Spleen (tissue), 11 donors: Measurements from ENCODE around the gene CNNM2. TPM values are rescaled to one million over a fixed set of nuclear protein-coding genes. Genes with fewer than 3 reads are reported as not detected.

ENCODE experiments used
- DNase-seq: peaks from one replicate; pipeline ENCODE4 v3.0.0-alpha.2; 2020
- H3K27ac ChIP-seq, 8 donors: fragments of 200-600 bp; sonication (generic) in 7 of 8; 1 replicate in 4 of 8; 2 replicates in 4 of 8; pipeline versions ENCODE4 v1.5.0 to v1.8.0; 2016 to 2021; ENCODE audit warnings: inconsistent platforms in 4 of 8, mild to moderate bottlenecking in 4 of 8, moderate library complexity in 1 of 8
- H3K27me3 ChIP-seq, 7 donors: fragments of 200-600 bp; sonication (generic) in 6 of 7; replicated peaks in 1 of 7; 1 replicate in 4 of 7; 2 replicates in 3 of 7; pipeline versions ENCODE4 v1.5.0 to v1.8.0; 2016 to 2021; ENCODE audit warnings: inconsistent platforms in 3 of 7, mild to moderate bottlenecking in 1 of 7
- H3K36me3 ChIP-seq, 6 donors: fragments of 200-600 bp; sonication (generic) in 5 of 6; 1 replicate in 4 of 6; 2 replicates in 2 of 6; pipeline versions ENCODE4 v1.5.0 to v1.8.0; 2016 to 2021; ENCODE audit warnings: inconsistent platforms in 2 of 6
- H3K4me1 ChIP-seq, 6 donors: fragments of 200-600 bp; sonication (generic) in 5 of 6; 1 replicate in 3 of 6; 2 replicates in 3 of 6; pipeline versions ENCODE4 v1.5.0 to v1.8.0; 2016 to 2021; ENCODE audit warnings: inconsistent platforms in 3 of 6
- H3K4me3 ChIP-seq, 8 donors: fragments of 200-600 bp; sonication (generic) in 7 of 8; 1 replicate in 4 of 8; 2 replicates in 4 of 8; pipeline versions ENCODE4 v1.5.0 to v1.8.0; 2016 to 2021; ENCODE audit warnings: inconsistent platforms in 4 of 8, mild to moderate bottlenecking in 4 of 8, moderate library complexity in 2 of 8
- H3K9me3 ChIP-seq, 8 donors: fragments of 200-600 bp; sonication (generic) in 7 of 8; 1 replicate in 4 of 8; 2 replicates in 4 of 8; pipeline versions ENCODE4 v1.5.0 to v1.8.0; 2016 to 2021; ENCODE audit warnings: inconsistent platforms in 4 of 8
- POLR2A ChIP-seq, 3 donors: fragments of 450-650 bp; IDR thresholded peaks; one replicate each; pipeline ENCODE4 v1.5.1; 2017; ENCODE audit warnings: antibody characterized with exemption in 3 of 3, mild to moderate bottlenecking in 1 of 3
- POLR2AphosphoS5 ChIP-seq, 3 donors: sonication (generic); formaldehyde crosslinking; IDR thresholded peaks; one replicate each; pipeline ENCODE4 v1.5.1; 2017; ENCODE audit warnings: antibody characterized with exemption in 3 of 3
- WGBS, 5 donors: extraction: QIAGEN DNeasy Blood & Tissue Kit in 3 of 5; methylation state at CpG; one replicate each; pipeline versions ENCODE4 v1.1.5 to v1.1.7; 2013 to 2018; 5-methylcytosine and 5-hydroxymethylcytosine counted together
- intact Hi-C: fragments of 100-400 bp; cut with DNase I; formaldehyde crosslinking; loops from one replicate; pipeline ENCODE4 v1.15.0; 2023; ENCODE audit warnings: low total_unique reads
- polyA plus RNA-seq, 3 donors: library from polyadenylated mRNA; stranded (reverse); fragments of 200-250 nt; gene quantifications; one replicate each; pipeline ENCODE4 v1.2.1, GENCODE V29; 2013
- total RNA-seq, 7 donors: library from RNA; depleted of rRNA in 3 of 7; stranded (reverse); fragments of >200 nt in 3 of 7; fragmentation: NEBNext Ultra II Directional in 4 of 7; extraction: Animal tissue kit (Norgen Biotek cat#: 25700) in 4 of 7; gene quantifications; one replicate each; pipeline versions ENCODE4 v1.1.0 to v1.2.1, GENCODE V29; 2016 to 2021
- TF ChIP-seq, protein P1 (sequence below), 11 experiments: fragments of 200-600 bp in 7 of 11; fragments of 450-650 bp in 4 of 11; sonication (generic) in 4 of 11; IDR thresholded peaks in 8 of 11; conservative IDR thresholded peaks in 3 of 11; 1 replicate in 7 of 11; 2 replicates in 4 of 11; pipeline versions ENCODE4 v1.4.0 to v1.8.0; 2016 to 2021; ENCODE audit warnings: antibody characterized with exemption in 11 of 11, inconsistent platforms in 4 of 11, mild to moderate bottlenecking in 1 of 11
- donor health status: healthy with polysubstance abuse.
- donor health status: DM: no; HTN: no; CAD: no; lungs with moderate emphysema.
- donor health status: DM: no; HTN: no; CAD: no.
- donor health status: Bipolar disorder and iron deficiency.
- donor health status: healthy.
- donor health status: DM: no; HTN: no; CAD: no.
- donor health status: DM: yes; HTN: yes; CAD: no.

Gene CNNM2
- total and polyA plus RNA-seq, 10 donors: 0.65 to 9.9 (median 7.5) TPM

DNA sequence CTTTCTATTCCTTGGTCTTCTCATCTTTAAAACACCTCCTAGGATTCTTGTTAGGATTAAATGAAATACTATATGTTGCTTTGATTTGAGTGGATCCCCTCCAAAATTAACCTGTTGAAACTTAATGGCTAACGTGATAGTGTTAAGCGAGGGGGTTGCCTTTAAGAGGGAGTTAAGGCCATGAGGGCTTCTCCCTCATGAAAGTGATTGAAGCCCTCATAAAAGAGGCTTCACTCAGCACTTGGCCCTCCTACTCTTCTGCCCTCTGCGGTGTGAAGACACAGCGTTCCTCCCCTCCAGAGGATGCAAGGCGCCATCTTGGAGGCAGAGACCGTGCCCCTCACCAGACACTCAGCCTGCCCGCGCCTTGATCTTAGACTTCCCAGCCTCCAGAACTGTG, 46.6 kb downstream of the CNNM2 start:
- intact Hi-C loops: no loop called here
- TF ChIP-seq, protein P1, sequence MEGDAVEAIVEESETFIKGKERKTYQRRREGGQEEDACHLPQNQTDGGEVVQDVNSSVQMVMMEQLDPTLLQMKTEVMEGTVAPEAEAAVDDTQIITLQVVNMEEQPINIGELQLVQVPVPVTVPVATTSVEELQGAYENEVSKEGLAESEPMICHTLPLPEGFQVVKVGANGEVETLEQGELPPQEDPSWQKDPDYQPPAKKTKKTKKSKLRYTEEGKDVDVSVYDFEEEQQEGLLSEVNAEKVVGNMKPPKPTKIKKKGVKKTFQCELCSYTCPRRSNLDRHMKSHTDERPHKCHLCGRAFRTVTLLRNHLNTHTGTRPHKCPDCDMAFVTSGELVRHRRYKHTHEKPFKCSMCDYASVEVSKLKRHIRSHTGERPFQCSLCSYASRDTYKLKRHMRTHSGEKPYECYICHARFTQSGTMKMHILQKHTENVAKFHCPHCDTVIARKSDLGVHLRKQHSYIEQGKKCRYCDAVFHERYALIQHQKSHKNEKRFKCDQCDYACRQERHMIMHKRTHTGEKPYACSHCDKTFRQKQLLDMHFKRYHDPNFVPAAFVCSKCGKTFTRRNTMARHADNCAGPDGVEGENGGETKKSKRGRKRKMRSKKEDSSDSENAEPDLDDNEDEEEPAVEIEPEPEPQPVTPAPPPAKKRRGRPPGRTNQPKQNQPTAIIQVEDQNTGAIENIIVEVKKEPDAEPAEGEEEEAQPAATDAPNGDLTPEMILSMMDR (IDR thresholded peaks at IDR 0.05 in 8 of 11, conservative IDR thresholded peaks at IDR 0.05 in 3 of 11): no peak
- TF ChIP-seq POLR2A (IDR thresholded peaks at IDR 0.05): no peak
- TF ChIP-seq POLR2AphosphoS5 (IDR thresholded peaks at IDR 0.05): no peak
- WGBS, 5 donors: 92 to 99% (median 95%) methylated on average over 8 of the region's 8 CpGs
- H3K4me3 ChIP-seq: no peak overlapping the region
- H3K27me3 ChIP-seq: no peaks in the 10 kb centered on the region
- DNase-seq: no peak
- H3K9me3 ChIP-seq: no peaks in the 10 kb centered on the region
- no peak overlapping the region for H3K27ac ChIP-seq
- no peaks in the 10 kb centered on the region for H3K36me3 ChIP-seq
- H3K4me1 ChIP-seq: no peaks in the 10 kb centered on the region

DNA sequence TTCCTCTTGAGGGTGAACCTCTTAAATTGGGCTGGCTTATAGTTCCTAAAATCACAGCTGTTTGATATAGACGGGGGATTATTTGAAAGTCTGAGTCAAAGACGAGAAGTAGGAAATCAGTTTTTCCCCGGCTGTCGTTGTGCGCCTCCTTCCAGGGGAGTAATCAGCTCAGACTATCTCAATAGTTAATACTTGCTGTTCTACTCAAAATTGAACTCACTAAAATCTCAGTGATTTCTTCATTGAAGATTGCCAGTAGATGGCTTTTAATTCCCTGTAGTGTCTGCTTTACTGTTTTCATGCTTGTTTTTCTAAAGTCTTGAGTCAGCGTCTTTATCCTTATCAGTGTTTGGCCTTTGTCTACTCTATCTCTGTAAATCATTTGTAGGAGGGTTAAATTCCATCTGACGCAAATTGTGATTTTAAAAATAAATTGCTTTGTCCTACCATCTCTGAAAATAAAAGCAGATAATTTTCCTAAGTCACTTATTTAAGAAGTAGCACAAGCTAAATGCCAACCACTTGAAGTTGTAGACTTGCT, 47.3 kb downstream of the CNNM2 start:
- DNase-seq: no peak
- Histone ChIP-seq H3K27ac (no peak overlapping the region), H3K9me3 (no peaks in the 10 kb centered on the region), H3K4me1 (no peaks in the 10 kb centered on the region), H3K27me3 (no peaks in the 10 kb centered on the region), H3K4me3 (no peak overlapping the region), H3K36me3 (no peaks in the 10 kb centered on the region)
- 79 to 91% (median 89%) methylated on average over 7 of the region's 7 CpGs for WGBS, 5 donors
- no peak for TF ChIP-seq POLR2A (IDR thresholded peaks at IDR 0.05)
- no peak for TF ChIP-seq POLR2AphosphoS5 (IDR thresholded peaks at IDR 0.05)
- TF ChIP-seq, protein P1 (IDR thresholded peaks at IDR 0.05 in 8 of 11, conservative IDR thresholded peaks at IDR 0.05 in 3 of 11): no peak
- intact Hi-C loops: no loop called here

DNA sequence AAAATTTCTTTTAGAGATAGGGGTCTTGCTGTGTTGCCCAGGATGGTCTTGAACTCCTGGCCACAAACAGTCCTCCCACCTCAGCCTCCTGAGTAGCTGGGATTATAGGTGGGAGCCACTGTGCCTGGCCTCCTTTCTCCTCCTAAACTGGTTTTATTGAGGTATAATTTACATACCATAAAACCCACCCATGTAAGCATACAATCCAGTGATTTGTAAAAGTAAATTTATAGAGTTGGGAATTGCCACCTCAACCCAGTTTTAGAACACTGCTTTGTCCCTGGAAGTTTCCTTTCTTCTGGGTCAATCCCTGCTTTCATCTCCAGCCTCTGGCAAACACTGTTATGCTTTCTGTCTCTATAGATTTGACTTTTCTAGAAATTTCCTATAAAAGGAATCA, 49.0 kb downstream of the CNNM2 start:
- H3K4me3 ChIP-seq: no peak overlapping the region
- no peaks in the 10 kb centered on the region for H3K36me3 ChIP-seq
- H3K27me3 ChIP-seq: no peaks in the 10 kb centered on the region
- no peaks in the 10 kb centered on the region for H3K9me3 ChIP-seq
- intact Hi-C loops: no loop called here
- DNase-seq: no peak
- H3K27ac ChIP-seq: no peak overlapping the region
- no peak for TF ChIP-seq POLR2A (IDR thresholded peaks at IDR 0.05)
- TF ChIP-seq, protein P1 (IDR thresholded peaks at IDR 0.05 in 8 of 11, conservative IDR thresholded peaks at IDR 0.05 in 3 of 11): no peak
- TF ChIP-seq POLR2AphosphoS5 (IDR thresholded peaks at IDR 0.05): no peak
- no peaks in the 10 kb centered on the region for H3K4me1 ChIP-seq

DNA sequence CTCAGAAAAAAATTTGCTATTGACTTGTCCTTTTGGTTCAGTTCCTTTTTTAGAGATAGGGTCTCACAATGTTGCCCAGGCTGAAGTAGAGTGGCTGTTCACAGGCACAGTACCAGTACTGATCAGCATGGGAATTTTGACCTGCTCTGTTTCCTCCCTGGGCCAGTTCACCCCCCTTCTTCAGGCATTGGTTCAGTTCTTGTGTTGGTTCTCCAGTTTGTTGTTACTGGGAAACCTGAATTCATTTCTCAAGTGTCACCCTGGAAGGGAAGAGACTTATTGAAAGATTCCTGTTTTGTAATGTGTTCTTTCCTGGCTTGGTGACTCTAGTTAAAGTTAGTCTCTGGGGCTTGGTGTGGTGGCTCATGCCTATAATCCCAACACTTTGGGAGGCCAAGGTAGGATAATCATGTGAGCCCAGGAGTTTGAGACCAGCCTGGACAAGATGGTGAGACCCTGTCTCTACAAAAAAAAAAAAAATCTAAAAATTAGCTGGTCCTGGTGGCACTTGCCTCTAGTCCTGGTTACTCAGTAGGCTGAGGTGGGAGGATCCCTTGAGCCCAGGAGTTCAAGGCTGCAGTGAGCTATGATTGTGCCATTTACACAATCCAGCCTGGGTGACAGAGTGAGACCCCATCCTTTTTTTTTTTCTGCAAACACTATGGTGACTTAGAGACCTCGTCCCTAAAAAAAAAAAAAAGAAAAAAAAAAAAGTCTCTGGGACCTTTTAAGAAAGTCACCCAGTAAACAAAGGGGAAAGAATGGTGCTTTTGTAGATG, 52.7 kb downstream of the CNNM2 start:
- WGBS, 5 donors: 71 to 94% (median 88%) methylated on average over 1 of the region's 1 CpG
- Histone ChIP-seq H3K27ac (no peak overlapping the region), H3K36me3 (no peaks in the 10 kb centered on the region), H3K4me3 (no peak overlapping the region), H3K9me3 (no peaks in the 10 kb centered on the region), H3K4me1 (no peaks in the 10 kb centered on the region), H3K27me3 (no peaks in the 10 kb centered on the region)
- TF ChIP-seq POLR2A (IDR thresholded peaks at IDR 0.05) (no peak), POLR2AphosphoS5 (IDR thresholded peaks at IDR 0.05) (no peak)
- TF ChIP-seq, protein P1 (IDR thresholded peaks at IDR 0.05 in 8 of 11, conservative IDR thresholded peaks at IDR 0.05 in 3 of 11): no peak
- intact Hi-C loops: no loop called here
- no peak for DNase-seq
